NCI-H460 (cell line): Measurements from ENCODE around the gene IBA57. TPM values are rescaled to one million over a fixed set of nuclear protein-coding genes. Genes with fewer than 3 reads are reported as not detected.

ENCODE experiments used
- DNase-seq: peaks from one replicate; pipeline ENCODE4 v3.0.0-alpha.2; 2016; ENCODE audit warnings: low read depth; ENCODE audit errors: extremely low read depth
- polyA plus RNA-seq: library from polyadenylated mRNA; depleted of rRNA; stranded (reverse); fragments of >200 nt; gene quantifications from 2 replicates; pipeline ENCODE4 v1.2.3, GENCODE V29; 2014; cell fraction: nucleus; rRNA removed
- total RNA-seq: library from RNA; depleted of rRNA; stranded (reverse); fragments of >200 nt; shearing (Covaris generic); gene quantifications from 2 replicates; pipeline ENCODE4 v1.2.3, GENCODE V29; 2014; rRNA removed

Gene IBA57
- 3.7 and 5.0 TPM in 2 replicates for total RNA-seq
- 8.4 and 11.3 TPM in 2 replicates for polyA plus RNA-seq

DNA sequence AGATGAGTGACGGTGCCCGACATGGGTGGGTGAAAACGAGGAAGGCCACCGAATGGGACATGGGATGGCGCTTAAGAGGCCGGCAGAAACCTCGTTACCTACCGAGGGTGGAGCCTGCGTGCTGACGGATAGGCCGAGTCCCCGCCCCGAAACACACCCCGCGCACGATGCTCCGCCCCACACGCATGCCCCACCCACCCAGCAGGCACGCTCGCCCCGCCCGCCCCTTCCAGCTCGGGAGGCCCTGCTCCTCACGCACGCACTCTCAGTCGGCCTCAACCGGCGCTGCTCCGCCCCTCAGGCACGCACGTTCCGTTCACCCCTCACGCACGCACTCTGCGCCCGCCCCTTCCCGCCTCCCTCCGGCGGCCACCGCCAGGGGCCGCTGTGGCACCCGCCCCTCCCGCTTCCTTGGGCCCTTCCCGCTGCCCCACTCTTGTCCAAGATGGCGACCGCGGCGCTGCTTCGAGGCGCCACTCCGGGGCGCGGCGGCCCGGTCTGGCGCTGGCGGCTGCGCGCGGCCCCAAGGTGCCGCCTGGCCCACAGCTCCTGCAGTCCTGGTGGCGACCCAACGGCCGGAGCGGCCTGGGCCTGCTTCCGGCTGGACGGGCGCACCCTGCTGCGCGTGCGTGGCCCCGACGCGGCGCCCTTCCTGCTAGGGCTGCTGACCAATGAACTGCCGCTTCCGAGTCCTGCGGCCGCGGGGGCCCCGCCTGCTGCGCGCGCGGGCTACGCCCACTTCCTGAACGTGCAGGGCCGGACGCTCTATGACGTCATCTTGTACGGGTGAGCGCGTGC lies at the start of gene IBA57:
TSS of gene IBA57 (plus strand) at position 433 of the 798 bp plus-strand sequence. CDS start at position 446, 13 bp downstream.
- peak; percentile 100 for DNase-seq

DNA sequence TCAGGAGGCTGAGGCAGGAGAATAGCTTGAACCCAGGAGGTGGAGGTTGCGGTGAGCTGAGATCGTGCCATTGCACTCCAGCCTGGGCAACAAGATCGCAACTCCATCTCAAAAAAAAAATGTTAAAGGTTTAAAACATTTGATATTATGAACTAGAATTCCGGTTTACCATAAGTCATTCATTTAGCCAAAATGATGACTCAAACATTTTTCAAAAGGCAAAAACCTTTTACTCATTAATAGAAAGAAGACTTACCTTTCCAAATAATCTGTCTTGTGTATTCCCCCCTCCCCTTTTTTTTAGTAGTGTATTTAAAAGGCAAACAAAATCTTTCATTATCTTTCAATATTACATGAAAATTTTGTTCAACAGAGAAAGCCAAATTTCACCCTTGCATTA lies 48.3 kb upstream of the IBA57 start:
- DNase-seq: no peak

- no peak for DNase-seq
Measured at GRCh38 chr1:228118040-228118439, 47.6 kb upstream of the IBA57 start.

- no peak for DNase-seq
Measured at GRCh38 chr1:228120351-228120750, 45.3 kb upstream of the IBA57 start.

DNA sequence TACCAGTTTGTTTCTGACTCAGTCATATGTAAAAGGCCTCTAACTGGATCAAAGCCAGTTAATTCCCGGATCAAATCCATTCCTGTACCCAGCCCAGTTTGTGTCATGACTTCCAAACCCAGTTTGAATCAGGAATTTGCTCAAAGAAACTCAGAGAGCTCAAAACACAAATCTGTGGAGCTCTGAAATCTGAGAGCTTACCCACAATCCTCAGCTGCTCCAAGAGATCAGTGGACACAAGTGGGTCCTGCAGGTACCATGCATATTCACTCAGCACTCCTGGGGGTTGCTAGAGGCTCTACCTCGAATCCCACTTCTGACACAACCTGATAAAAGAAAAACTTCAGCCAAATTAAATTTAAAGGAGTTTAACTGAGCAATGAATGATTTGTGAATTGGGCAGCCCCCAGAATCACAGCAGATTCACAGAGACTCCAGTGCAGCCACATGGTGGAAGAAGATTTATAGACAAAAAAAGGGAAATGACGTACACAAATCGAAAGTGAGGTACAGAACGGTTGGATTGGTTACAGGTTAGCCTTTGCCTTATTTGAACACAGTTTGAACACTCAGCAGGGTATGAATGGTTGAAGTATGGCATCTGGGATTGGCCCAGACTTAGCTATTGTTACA lies 44.6 kb upstream of the IBA57 start:
- DNase-seq: no peak

GRCh38 chr1:228122921-228123441 lies 42.6 kb upstream of the IBA57 start:
- no peak for DNase-seq

DNA sequence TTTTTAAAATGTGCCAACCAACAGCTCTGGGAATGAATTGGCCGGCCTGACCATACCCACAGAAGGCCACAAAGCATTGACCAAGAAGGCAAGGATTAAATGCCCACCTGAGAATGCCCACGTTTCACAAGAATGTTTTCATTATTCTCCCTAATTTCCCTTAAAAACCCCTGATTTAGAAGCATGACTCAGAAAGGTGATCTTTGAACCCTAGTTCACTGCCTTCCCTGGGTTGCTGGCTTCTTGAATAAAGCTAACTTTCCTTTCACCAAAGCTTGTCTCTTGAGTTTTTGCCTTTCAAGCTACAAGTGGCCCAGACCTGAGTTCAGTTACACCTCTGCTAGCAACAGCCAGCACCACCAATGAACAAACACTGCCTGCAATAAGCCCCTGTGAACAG lies 42.1 kb upstream of the IBA57 start:
- DNase-seq: no peak

DNA sequence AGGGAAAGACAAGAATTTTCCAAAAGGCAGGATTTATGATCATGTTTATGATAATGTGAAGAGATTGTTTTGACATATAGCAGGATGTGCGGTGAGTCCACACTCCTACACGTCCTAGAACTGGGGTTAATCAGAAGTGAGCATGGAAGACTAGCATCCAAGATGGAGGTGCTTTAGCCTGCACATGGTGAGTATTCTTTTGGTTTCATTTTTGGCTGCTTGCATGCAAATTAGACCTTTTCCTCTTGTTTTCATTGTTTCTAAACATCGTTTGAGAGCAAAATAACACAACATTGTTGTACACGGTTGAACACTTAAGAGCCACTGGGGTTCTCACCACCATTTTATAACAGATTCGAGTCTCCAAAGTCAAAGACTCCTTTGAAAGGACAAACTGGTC lies 40.4 kb upstream of the IBA57 start:
- no peak for DNase-seq

- DNase-seq: no peak
Measured at GRCh38 chr1:228131766-228132165, 33.8 kb upstream of the IBA57 start.

- no peak for DNase-seq
Measured at GRCh38 chr1:228134591-228134990, 31.0 kb upstream of the IBA57 start.

GRCh38 chr1:228136901-228137300 lies 28.7 kb upstream of the IBA57 start:
- no peak for DNase-seq

GRCh38 chr1:228139406-228139930 lies 26.1 kb upstream of the IBA57 start:
- no peak for DNase-seq

DNA sequence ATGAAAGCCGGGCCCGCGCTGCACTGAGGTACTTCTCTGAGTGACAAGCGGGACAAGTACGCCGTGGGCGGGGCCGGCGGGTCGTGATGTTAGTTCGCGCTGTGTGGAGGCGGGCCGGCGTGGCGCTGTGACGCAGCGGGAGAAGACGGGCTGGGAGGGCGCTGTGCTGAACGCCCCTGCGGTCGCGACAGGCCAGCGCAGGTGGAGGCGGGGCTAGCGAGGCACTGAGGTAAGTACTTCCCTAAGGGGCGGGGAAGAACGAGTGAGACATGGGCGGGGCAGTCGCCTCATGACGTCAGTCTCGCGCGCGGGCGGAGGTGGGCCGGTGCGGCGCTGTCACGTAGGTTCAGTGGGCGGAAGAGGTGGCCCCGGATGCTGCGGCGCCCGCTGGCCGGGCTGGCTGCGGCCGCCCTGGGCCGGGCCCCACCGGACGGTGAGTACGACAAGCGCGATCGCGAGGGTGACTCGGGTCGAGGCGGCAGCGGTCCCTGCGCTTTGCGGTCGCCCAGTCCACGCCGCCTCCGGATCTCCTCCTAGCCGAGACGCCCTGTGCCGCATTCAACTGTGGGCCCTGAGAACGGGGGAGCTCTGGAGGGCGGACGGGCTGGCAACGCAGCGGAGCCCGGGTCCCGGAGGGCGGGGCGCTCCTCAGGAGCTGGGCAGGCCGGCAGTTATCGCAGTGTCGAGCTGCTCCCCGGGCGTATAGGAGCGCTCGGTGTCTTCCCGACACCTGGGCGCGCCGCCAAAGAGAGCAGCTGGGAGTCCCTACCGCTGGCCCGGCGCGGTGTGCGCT lies 25.5 kb upstream of the IBA57 start, which contains the start of gene GUK1:
TSS of gene GUK1 (plus strand) at position 349 of the 793 bp plus-strand sequence. CDS start at position 373, 24 bp downstream.
- peak; percentile 100 for DNase-seq

DNA sequence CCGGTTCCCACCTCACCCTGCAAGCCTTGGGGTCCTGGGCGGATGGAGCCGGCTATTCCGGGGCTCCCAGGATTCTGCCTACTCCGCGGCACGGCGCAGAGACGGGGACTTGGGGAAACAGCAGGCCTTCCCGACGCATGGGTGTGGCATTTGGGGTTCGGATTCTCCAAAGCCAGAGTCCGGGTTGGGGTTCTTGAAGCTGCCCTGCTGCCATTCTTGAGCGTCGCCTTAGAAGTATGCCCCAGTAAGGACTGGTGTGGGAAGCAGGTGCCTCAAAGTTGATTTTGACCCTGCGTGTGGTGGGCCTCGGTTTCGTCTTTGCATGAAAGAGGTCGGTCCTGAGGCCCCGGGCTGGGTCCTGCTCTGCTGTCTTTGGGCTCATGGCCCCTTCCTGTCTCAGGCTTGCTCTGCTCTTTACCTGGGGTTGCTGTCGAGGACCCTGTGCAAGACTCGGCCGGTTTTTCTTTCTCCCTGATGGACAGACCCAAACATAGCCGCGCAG lies 24.8 kb upstream of the IBA57 start:
- DNase-seq: no peak

- DNase-seq: no peak
Measured at GRCh38 chr1:228141226-228142044, 24.2 kb upstream of the IBA57 start.

DNA sequence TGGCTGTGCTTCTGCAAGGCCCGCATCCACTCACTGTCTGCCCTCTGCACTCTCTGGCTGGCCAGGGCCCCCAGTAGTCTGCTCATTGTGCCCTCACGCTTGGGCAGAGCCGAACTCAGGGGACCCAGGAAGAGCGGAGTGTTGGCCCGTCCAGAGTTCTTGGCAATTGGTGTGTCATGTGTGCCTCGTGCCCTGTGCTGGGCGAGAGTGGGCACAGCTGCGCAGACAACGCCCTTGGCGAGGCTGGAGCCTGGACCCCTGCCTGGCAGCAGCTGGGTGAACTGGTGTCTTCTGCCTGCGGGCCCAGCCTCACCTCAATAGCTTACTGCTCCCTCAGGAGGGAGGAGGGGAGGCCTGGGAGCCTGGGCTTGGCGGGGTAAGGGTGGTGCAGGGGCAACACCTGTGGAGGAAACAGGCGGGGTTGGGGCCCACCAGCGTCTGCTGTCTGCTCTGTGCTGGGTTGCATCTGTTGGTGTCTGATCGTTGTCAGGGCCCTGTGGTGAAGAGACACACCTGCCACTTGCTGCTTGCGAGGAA lies 23.4 kb upstream of the IBA57 start:
- no peak for DNase-seq

DNA sequence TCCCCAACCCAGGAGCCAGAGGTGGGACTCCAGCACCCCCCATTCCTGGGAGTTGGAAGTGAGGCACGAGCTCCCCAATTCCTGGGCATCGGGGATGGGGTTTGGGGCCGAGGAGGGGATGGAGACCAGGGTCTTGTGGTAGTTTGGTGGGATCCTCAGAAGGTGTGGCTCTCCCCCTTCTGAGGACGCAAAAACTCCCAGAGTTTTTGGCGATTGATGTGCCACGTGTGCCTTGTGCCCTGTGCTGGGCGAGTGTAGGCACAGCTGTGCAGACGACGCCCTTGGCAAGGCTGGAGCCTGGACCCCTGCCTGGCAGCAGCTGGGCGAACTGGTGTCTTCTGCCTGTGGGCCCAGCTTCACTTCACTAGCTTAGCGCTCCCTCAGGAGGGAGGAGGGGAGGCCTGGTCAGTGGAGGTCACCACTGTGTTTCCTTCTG lies 22.9 kb upstream of the IBA57 start:
- DNase-seq: no peak

DNA sequence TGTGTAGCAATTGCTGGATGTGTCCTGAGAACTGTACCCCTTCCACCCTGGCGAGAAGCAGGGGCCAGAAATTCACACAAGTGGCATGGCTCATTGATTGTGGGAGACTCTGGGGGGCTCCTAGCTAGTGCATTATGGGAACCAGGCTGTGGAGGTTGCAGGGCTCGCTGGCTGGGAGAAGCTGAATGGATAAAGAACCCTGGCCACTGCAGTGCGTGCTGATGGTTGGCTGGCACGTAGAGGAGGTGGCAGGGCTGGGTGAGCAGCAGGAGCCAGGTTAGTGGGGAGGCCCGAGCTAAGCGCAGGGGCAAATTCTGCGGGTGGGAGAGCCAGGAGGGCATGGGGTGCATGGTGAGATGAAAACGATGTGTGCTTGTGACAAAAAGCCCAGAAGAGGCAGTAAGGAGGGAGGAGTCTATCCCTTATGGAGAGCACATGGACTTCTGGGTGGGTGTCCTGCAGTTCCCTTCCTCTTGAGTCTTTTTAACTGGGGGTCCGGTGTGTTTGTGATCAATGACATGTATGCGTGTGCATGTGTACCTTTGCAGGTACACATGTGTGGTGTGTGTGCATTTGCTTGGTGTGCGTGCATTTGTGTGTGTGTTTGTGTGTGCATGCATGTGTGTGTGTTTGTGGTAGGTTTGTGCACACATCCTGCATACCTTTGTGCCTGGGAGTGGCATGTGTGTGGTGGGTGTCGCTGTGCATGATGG lies 22.0 kb upstream of the IBA57 start:
- DNase-seq: no peak
